ENCODE measurements around the gene GK.

DNA sequence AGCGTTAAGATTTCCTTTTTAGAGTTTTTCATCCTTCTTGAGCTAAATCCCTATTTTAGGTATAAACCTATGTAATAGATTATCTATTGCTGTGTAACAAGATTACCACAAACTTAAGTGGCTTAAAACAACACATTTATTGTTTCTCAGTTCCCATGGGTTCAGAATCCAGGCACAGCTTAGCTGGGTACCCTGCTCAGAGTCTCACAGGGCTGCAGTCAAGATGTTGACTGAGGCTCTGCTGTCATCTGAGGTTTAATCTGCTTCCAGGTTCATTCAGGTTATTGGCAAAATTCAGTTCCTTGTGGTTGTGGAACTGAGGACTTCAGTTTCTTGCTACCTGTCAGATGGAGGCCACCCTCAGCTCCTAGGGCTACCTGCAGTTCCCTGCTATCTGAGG is 60.9 kb downstream of the GK start:
- TF ChIP-seq PRDM15 (CRISPR knock-in tag; IDR thresholded peaks at IDR 0.05) (no peak), CREM (CRISPR knock-in tag; IDR thresholded peaks at IDR 0.05) (no peak)
